ENCODE measurements around the gene NUAK2. TPM values are rescaled to one million over a fixed set of nuclear protein-coding genes. Genes with fewer than 3 reads are reported as not detected.

NUAK2 gene
- total RNA-seq, 4 donors from 2014 or later: 15.8 to 32.0 (median 21.4) TPM

- H3K27me3 ChIP-seq: peaks cover 0 to 40% (median 0%) of the 10 kb centered on the region in 4 donors
- TF ChIP-seq, protein P1, sequence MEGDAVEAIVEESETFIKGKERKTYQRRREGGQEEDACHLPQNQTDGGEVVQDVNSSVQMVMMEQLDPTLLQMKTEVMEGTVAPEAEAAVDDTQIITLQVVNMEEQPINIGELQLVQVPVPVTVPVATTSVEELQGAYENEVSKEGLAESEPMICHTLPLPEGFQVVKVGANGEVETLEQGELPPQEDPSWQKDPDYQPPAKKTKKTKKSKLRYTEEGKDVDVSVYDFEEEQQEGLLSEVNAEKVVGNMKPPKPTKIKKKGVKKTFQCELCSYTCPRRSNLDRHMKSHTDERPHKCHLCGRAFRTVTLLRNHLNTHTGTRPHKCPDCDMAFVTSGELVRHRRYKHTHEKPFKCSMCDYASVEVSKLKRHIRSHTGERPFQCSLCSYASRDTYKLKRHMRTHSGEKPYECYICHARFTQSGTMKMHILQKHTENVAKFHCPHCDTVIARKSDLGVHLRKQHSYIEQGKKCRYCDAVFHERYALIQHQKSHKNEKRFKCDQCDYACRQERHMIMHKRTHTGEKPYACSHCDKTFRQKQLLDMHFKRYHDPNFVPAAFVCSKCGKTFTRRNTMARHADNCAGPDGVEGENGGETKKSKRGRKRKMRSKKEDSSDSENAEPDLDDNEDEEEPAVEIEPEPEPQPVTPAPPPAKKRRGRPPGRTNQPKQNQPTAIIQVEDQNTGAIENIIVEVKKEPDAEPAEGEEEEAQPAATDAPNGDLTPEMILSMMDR (IDR thresholded peaks at IDR 0.05): no peak
- TF ChIP-seq POLR2A (IDR thresholded peaks at IDR 0.05): no peak
- H3K27ac ChIP-seq: peak overlapping the region in 3 of 4 donors; percentile 16 to 59 (median 36)
- no peaks in the 10 kb centered on the region for H3K36me3 ChIP-seq
- H3K4me1 ChIP-seq: peaks cover 5 to 76% (median 11%) of the 10 kb centered on the region in 3 donors
- intact Hi-C loops (cut with DNase I): loop anchor here (10.0 kb wide), 1 partner anchor 133 kb away; no protein-coding TSS in a partner anchor
- 84 to 94% methylated on average over 2 to 9 of the region's 11 CpGs for WGBS, 2 donors
- no peaks in the 10 kb centered on the region for H3K9me3 ChIP-seq
- DNase-seq: no peak
- H3K4me3 ChIP-seq: no peak overlapping the region
Observed at GRCh38 chr1:205351984-205352713, 30.6 kb upstream of the NUAK2 start.

DNA sequence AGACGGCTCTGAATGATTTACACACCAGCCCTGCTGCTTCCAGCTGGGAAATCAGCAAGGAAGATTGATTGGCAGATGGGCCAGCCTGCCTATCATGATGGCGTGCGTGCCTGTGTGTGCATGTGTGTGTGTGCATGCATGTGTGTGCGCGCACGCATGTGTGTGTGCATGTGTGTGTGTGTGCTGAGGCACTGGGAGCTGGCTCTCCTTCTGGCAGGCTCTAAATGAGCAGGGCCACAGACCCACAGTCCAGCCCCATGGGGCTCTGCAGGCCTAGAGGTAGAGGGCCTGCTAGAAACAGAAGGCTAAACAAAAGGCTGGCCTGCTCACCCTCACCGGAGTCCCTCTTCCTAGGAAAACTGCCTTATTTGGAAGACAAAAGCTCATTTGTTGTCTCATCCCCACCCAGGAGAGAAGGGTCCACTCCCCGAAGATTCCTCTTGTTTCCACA lies 29.2 kb upstream of the NUAK2 start:
- intact Hi-C loops (cut with DNase I): loop anchor here (10.0 kb wide), 1 partner anchor 134 kb away; no protein-coding TSS in a partner anchor
- Histone ChIP-seq H3K4me1 (peaks cover 0 to 61% (median 0%) of the 10 kb centered on the region in 3 donors), H3K27me3 (peaks cover 0 to 41% (median 1%) of the 10 kb centered on the region in 4 donors), H3K9me3 (no peaks in the 10 kb centered on the region), H3K4me3 (no peak overlapping the region), H3K36me3 (no peaks in the 10 kb centered on the region), H3K27ac (no peak overlapping the region)
- TF ChIP-seq, protein P1 (IDR thresholded peaks at IDR 0.05): no peak
- TF ChIP-seq POLR2A (IDR thresholded peaks at IDR 0.05): no peak
- WGBS, 2 donors: 74 to 75% methylated on average over 4 to 8 of the region's 8 CpGs
- no peak for DNase-seq

- intact Hi-C loops (cut with DNase I): loop anchor here (10.0 kb wide), 1 partner anchor 135 kb away; no protein-coding TSS in a partner anchor
- H3K4me3 ChIP-seq: no peak overlapping the region
- WGBS, 2 donors: 84 to 100% methylated on average over 1 to 2 of the region's 4 CpGs
- no peak for TF ChIP-seq POLR2A (IDR thresholded peaks at IDR 0.05)
- TF ChIP-seq, protein P1 (IDR thresholded peaks at IDR 0.05): no peak
- peak overlapping the region in 2 of 4 donors; percentile 19 to 62 for H3K27ac ChIP-seq
- peaks cover 0 to 56% (median 0%) of the 10 kb centered on the region in 3 donors for H3K4me1 ChIP-seq
- H3K27me3 ChIP-seq: peaks cover 0 to 47% (median 2%) of the 10 kb centered on the region in 4 donors
- no peaks in the 10 kb centered on the region for H3K9me3 ChIP-seq
- no peak for DNase-seq
- H3K36me3 ChIP-seq: no peaks in the 10 kb centered on the region
Observed at GRCh38 chr1:205350124-205350523, 28.6 kb upstream of the NUAK2 start.

DNA sequence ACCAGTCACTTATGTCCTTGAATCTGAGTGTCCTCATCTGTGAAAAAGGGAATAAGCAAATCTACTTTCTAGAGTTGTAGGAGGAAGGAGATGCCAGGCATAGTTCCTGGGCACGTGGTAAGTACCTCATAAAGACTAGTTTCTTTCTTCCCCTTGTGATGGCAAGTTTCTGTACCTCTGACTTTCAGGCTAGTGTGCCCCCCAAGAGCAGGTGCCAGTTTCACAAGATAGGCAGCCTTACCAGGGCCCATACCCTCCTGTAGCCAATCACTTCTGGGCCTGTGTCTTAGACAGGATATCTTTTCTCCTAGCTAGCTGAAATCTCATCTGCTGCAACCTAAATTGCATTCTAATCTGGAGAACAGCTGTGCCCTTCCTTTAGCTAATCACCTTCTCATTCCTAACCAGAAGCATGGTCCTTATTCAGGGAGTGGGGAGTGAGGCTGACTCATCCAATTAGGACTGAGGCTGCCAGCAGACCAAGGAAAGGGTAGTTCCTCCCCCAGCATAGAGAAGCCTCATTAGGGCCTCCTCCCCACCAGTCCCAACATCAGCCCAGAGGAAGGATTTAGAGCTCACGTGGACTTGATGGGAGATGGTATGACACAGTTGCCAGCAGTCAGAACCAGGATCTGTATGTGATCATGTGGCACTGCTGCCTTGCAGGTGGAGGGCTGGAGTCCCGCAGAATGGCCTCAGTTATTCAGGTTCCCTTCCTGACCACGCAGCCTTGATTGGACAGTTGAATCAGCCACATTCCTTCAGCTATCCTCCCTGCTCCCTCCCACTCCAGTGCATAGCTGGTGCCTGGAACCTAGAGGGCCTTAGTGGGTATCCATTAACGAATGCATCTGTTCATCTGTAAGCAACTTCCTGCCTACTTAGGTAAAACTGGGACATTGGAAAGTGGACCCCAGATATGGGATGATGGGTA lies 27.3 kb upstream of the NUAK2 start:
- H3K27me3 ChIP-seq: peaks cover 11 to 60% (median 12%) of the 10 kb centered on the region in 4 donors
- peak overlapping the region in 2 of 4 donors; percentile 28 to 62 for H3K27ac ChIP-seq
- 52 to 59% methylated on average over 2 to 4 of the region's 5 CpGs for whole genome bisulfite sequencing, 2 donors
- TF ChIP-seq, protein P1 (IDR thresholded peaks at IDR 0.05): no peak
- no peak for TF ChIP-seq POLR2A (IDR thresholded peaks at IDR 0.05)
- H3K9me3 ChIP-seq: no peaks in the 10 kb centered on the region
- H3K36me3 ChIP-seq: no peaks in the 10 kb centered on the region
- no peak overlapping the region for H3K4me3 ChIP-seq
- intact Hi-C loops (cut with DNase I): no loop called here
- H3K4me1 ChIP-seq: peaks cover 5 to 51% (median 6%) of the 10 kb centered on the region in 3 donors
- no peak for DNase-seq
